ENCODE data around the gene SORBS2.

Gene SORBS2

GRCh38 chr4:185793716-185794115 lies 18.3 kb downstream of the SORBS2 start:
- no peak for DNase-seq (ENCODE audit: low read depth)
- no peak overlapping the region for H3K4me3 ChIP-seq (ENCODE audit: low read depth, low read length)
- no peak for TF ChIP-seq CTCF (IDR thresholded peaks at IDR 0.05; ENCODE audit: low read depth, low read length, missing control alignments)

GRCh38 chr4:185793116-185793485 lies 18.9 kb downstream of the SORBS2 start:
- DNase-seq (ENCODE audit: low read depth), result no peak
- H3K4me3 ChIP-seq (ENCODE audit: low read depth, low read length), result no peak overlapping the region
- no peak for TF ChIP-seq CTCF (IDR thresholded peaks at IDR 0.05; ENCODE audit: low read depth, low read length, missing control alignments)

- no peak overlapping the region for H3K4me3 ChIP-seq (ENCODE audit: low read depth, low read length)
- DNase-seq (ENCODE audit: low read depth), result no peak
- no peak for TF ChIP-seq CTCF (IDR thresholded peaks at IDR 0.05; ENCODE audit: low read depth, low read length, missing control alignments)
Observed at GRCh38 chr4:185792384-185793115, 19.4 kb downstream of the SORBS2 start.

GRCh38 chr4:185787926-185788679 lies 23.9 kb downstream of the SORBS2 start:
- no peak for DNase-seq (ENCODE audit: low read depth)
- H3K4me3 ChIP-seq (ENCODE audit: low read depth, low read length), result no peak overlapping the region
- TF ChIP-seq CTCF (IDR thresholded peaks at IDR 0.05; ENCODE audit: low read depth, low read length, missing control alignments), result no peak

GRCh38 chr4:185786422-185786821 lies 25.6 kb downstream of the SORBS2 start:
- no peak for TF ChIP-seq CTCF (IDR thresholded peaks at IDR 0.05; ENCODE audit: low read depth, low read length, missing control alignments)
- H3K4me3 ChIP-seq (ENCODE audit: low read depth, low read length), result no peak overlapping the region
- no peak for DNase-seq (ENCODE audit: low read depth)

- TF ChIP-seq CTCF (IDR thresholded peaks at IDR 0.05; ENCODE audit: low read depth, low read length, missing control alignments), result no peak
- no peak for DNase-seq (ENCODE audit: low read depth)
- no peak overlapping the region for H3K4me3 ChIP-seq (ENCODE audit: low read depth, low read length)
Observed at GRCh38 chr4:185783574-185783973, 28.4 kb downstream of the SORBS2 start.
